Neural progenitor cell (in vitro differentiated cells): ENCODE measurements around the gene PNPLA5. TPM values are rescaled to one million over a fixed set of nuclear protein-coding genes. Genes with fewer than 3 reads are reported as not detected.

Source experiments
- DNase-seq: peaks from one replicate; pipeline ENCODE4 v3.0.0-alpha.2; 2016; ENCODE audit warnings: low spot score
- H2AFZ ChIP-seq: fragments of 200-600 bp; sonication (generic); replicated peaks from 2 replicates; pipeline ENCODE4 v1.6.1; 2016; ENCODE audit warnings: antibody characterized with exemption
- H3F3A ChIP-seq: fragments of 200-600 bp; sonication (generic); 2 replicates; pipeline ENCODE4 v1.6.1; 2016; ENCODE audit warnings: antibody characterized with exemption, low read depth
- H3K27ac ChIP-seq: fragments of 200-600 bp; sonication (generic); 2 replicates; pipeline ENCODE4 v1.5.1; 2016; ENCODE audit warnings: mild to moderate bottlenecking
- H3K27me3 ChIP-seq: fragments of 200-600 bp; sonication (generic); 2 replicates; pipeline ENCODE4 v1.6.1; 2016; ENCODE audit warnings: mild to moderate bottlenecking, moderate library complexity
- H3K36me3 ChIP-seq: fragments of 200-600 bp; sonication (generic); 2 replicates; pipeline ENCODE4 v1.5.1; 2016
- H3K4me1 ChIP-seq: fragments of 200-600 bp; sonication (generic); 2 replicates; pipeline ENCODE4 v1.6.1; 2016; ENCODE audit warnings: mixed run types
- H3K4me2 ChIP-seq: fragments of 200-600 bp; sonication (generic); 2 replicates; pipeline ENCODE4 v1.6.1; 2016
- H3K4me3 ChIP-seq: fragments of 200-600 bp; sonication (generic); 2 replicates; pipeline ENCODE4 v1.5.1; 2016
- H3K79me2 ChIP-seq: fragments of 200-600 bp; sonication (generic); 2 replicates; pipeline ENCODE4 v1.6.1; 2016; ENCODE audit warnings: low read depth
- H3K9ac ChIP-seq: fragments of 200-600 bp; sonication (generic); 2 replicates; pipeline ENCODE4 v1.6.1; 2016
- H3K9me3 ChIP-seq: fragments of 200-600 bp; sonication (generic); 2 replicates; pipeline ENCODE4 v1.5.1; 2016; ENCODE audit warnings: low read depth
- H4K20me1 ChIP-seq: fragments of 200-600 bp; sonication (generic); 2 replicates; pipeline ENCODE4 v1.6.1; 2016; ENCODE audit warnings: low read depth
- H3K27ac Mint-ChIP-seq: 3 replicates; pipeline ENCODE4 v1.8.0; 2021; ENCODE audit warnings: mixed read lengths
- H3K27me3 Mint-ChIP-seq: 2 replicates; pipeline ENCODE4 v1.8.0; 2022; ENCODE audit warnings: low read depth, mild to moderate bottlenecking, inconsistent platforms, moderate library complexity, mixed read lengths; ENCODE audit not compliant: insufficient read depth
- H3K36me3 Mint-ChIP-seq: 3 replicates; pipeline ENCODE4 v1.8.0; 2021; ENCODE audit warnings: mixed read lengths
- H3K4me1 Mint-ChIP-seq: 3 replicates; pipeline ENCODE4 v1.8.0; 2021; ENCODE audit warnings: mixed read lengths
- H3K4me3 Mint-ChIP-seq: 3 replicates; pipeline ENCODE4 v1.8.0; 2021; ENCODE audit warnings: mild to moderate bottlenecking, moderate library complexity, mixed read lengths
- H3K9me3 Mint-ChIP-seq: 3 replicates; pipeline ENCODE4 v1.8.0; 2020; ENCODE audit warnings: mixed read lengths
- EZH2 ChIP-seq: fragments of 200-600 bp; sonication (generic); IDR thresholded peaks from 2 replicates; pipeline ENCODE4 v1.6.1; 2017; ENCODE audit warnings: antibody characterized with exemption, mild to moderate bottlenecking, moderate library complexity
- EZH2phosphoT487 ChIP-seq: fragments of 200-600 bp; sonication (generic); IDR thresholded peaks from 2 replicates; pipeline ENCODE4 v1.6.1; 2017; ENCODE audit warnings: antibody characterized with exemption
- total RNA-seq: library from RNA; depleted of rRNA; stranded (reverse); fragments of >200 nt; gene quantifications from 2 replicates; pipeline ENCODE4 v1.2.3, GENCODE V29; 2015; ENCODE audit warnings: low replicate concordance
- TF ChIP-seq, protein P1 (sequence below): fragments of 200-600 bp; sonication (generic); IDR thresholded peaks from 2 replicates; pipeline ENCODE4 v1.5.1; 2017; ENCODE audit warnings: antibody characterized with exemption, mild to moderate bottlenecking

The PNPLA5 gene
- total RNA-seq, 1 donor from 2014 or later: 0.11 TPM

DNA sequence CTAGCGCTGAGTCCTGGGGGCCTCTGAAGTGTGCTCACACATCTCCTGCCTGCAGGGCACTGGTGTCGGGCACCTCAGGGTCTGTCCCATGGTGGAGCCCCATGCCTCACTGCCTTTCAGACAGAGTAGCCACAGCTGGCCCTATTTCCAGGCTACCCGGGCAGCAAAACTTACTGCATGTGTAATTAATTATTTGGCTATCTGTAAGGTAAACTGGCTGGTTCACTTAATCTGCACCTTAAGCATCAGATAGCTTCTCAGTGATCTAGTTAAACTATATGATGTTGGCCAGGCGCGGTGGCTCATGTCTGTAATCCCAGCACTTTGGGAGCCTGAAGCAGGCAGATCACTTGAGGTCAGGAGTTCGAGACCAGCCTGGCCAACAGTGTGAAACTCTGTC, 37.1 kb upstream of the PNPLA5 start:
- no peak for DNase-seq
- peaks cover 19% of the 10 kb centered on the region for H3F3A ChIP-seq
- no peaks in the 10 kb centered on the region for H3K9me3 ChIP-seq
- peaks cover 16% of the 10 kb centered on the region for H3K27me3 ChIP-seq
- no peak overlapping the region for H3K4me3 ChIP-seq
- Mint-ChIP-seq H3K4me1 (peaks cover 15% of the 10 kb centered on the region), H3K9me3 (no peaks in the 10 kb centered on the region), H3K27me3 (peaks cover 16% of the 10 kb centered on the region), H3K36me3 (peaks cover 20% of the 10 kb centered on the region), H3K4me3 (no peak overlapping the region), H3K27ac (no peak overlapping the region)
- peaks cover 19% of the 10 kb centered on the region for H3K79me2 ChIP-seq
- H3K4me2 ChIP-seq: no peak overlapping the region
- no peak overlapping the region for H3K9ac ChIP-seq
- H3K4me1 ChIP-seq: peaks cover 12% of the 10 kb centered on the region
- H3K36me3 ChIP-seq: no peaks in the 10 kb centered on the region
- H3K27ac ChIP-seq: no peak overlapping the region
- TF ChIP-seq EZH2 (no peak), EZH2phosphoT487 (no peak)
- TF ChIP-seq, protein P1, sequence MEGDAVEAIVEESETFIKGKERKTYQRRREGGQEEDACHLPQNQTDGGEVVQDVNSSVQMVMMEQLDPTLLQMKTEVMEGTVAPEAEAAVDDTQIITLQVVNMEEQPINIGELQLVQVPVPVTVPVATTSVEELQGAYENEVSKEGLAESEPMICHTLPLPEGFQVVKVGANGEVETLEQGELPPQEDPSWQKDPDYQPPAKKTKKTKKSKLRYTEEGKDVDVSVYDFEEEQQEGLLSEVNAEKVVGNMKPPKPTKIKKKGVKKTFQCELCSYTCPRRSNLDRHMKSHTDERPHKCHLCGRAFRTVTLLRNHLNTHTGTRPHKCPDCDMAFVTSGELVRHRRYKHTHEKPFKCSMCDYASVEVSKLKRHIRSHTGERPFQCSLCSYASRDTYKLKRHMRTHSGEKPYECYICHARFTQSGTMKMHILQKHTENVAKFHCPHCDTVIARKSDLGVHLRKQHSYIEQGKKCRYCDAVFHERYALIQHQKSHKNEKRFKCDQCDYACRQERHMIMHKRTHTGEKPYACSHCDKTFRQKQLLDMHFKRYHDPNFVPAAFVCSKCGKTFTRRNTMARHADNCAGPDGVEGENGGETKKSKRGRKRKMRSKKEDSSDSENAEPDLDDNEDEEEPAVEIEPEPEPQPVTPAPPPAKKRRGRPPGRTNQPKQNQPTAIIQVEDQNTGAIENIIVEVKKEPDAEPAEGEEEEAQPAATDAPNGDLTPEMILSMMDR: no peak
- H4K20me1 ChIP-seq: peaks cover 51% of the 10 kb centered on the region
- H2AFZ ChIP-seq: no peak overlapping the region

DNA sequence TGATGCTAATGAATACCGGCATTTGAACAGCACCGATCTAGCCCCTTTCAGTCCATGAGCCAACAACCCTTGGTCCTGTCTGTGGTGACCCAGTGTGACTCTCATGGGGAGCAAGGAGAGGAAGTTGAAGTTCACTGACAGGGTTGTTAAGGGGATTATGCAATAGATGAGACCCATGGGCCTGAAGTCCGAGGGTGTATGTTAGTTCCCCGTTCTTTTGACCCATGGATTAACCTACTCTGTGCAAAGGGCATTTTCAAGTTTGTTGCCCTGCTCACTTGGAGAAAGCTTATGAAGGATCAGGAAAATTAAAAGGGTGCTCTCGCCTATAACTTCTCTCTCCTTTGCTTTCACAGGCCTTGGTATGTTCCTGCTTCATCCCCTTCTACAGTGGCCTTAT, 36.7 kb upstream of the PNPLA5 start:
- peaks cover 51% of the 10 kb centered on the region for H4K20me1 ChIP-seq

DNA sequence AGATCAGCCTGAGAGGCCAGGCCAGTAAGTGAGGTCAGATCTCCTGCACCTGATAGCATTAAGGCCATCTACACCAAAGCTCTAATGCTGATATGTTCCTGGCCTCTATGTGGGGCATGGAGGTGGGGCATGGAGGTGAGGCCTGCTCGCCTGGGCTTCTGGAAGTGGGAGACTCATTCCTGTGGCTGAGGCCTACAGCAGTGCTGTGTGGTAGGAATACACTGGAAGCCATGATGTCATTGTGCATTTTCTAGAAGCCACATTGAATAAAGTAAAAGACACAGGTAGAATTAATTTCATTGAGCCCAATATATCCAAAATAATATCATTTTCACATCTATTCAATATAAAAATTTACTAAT, 34.5 kb upstream of the PNPLA5 start:
- H2AFZ ChIP-seq: no peak overlapping the region
- H3K9ac ChIP-seq: no peak overlapping the region
- H3K4me3 Mint-ChIP-seq: no peak overlapping the region
- H3K9me3 ChIP-seq: no peaks in the 10 kb centered on the region
- DNase-seq: no peak
- no peak overlapping the region for H3K4me3 ChIP-seq
- H3K27ac Mint-ChIP-seq: no peak overlapping the region
- no peak overlapping the region for H3K27ac ChIP-seq
- H3K79me2 ChIP-seq: peaks cover 19% of the 10 kb centered on the region
- H3K27me3 Mint-ChIP-seq: peaks cover 18% of the 10 kb centered on the region
- H3K4me2 ChIP-seq: no peak overlapping the region
- peaks cover 29% of the 10 kb centered on the region for H3F3A ChIP-seq
- no peak for TF ChIP-seq EZH2
- TF ChIP-seq, protein P1: no peak
- H3K4me1 ChIP-seq: peaks cover 18% of the 10 kb centered on the region
- H3K36me3 Mint-ChIP-seq: peaks cover 17% of the 10 kb centered on the region
- no peaks in the 10 kb centered on the region for H3K9me3 Mint-ChIP-seq
- H4K20me1 ChIP-seq: peaks cover 45% of the 10 kb centered on the region
- H3K4me1 Mint-ChIP-seq: peaks cover 22% of the 10 kb centered on the region
- H3K36me3 ChIP-seq: no peaks in the 10 kb centered on the region
- peaks cover 25% of the 10 kb centered on the region for H3K27me3 ChIP-seq

More for the DNA sequence above, 36.7 kb upstream of the PNPLA5 start:
- peaks cover 12% of the 10 kb centered on the region for H3K4me1 ChIP-seq
- peaks cover 16% of the 10 kb centered on the region for H3K27me3 ChIP-seq
- Mint-ChIP-seq H3K4me3 (no peak overlapping the region), H3K36me3 (peaks cover 17% of the 10 kb centered on the region), H3K27me3 (peaks cover 16% of the 10 kb centered on the region), H3K27ac (no peak overlapping the region), H3K9me3 (no peaks in the 10 kb centered on the region), H3K4me1 (peaks cover 15% of the 10 kb centered on the region)
- H3F3A ChIP-seq: peaks cover 21% of the 10 kb centered on the region
- DNase-seq: no peak
- H3K4me3 ChIP-seq: no peak overlapping the region
- H2AFZ ChIP-seq: no peak overlapping the region
- H3K4me2 ChIP-seq: no peak overlapping the region
- peaks cover 19% of the 10 kb centered on the region for H3K79me2 ChIP-seq
- TF ChIP-seq EZH2phosphoT487: no peak
- TF ChIP-seq EZH2: no peak
- TF ChIP-seq, protein P1: no peak
- no peaks in the 10 kb centered on the region for H3K36me3 ChIP-seq
- no peak overlapping the region for H3K27ac ChIP-seq
- no peak overlapping the region for H3K9ac ChIP-seq
- H3K9me3 ChIP-seq: no peaks in the 10 kb centered on the region
